Measurements from ENCODE around the gene CEP85L. TPM values are rescaled to one million over a fixed set of nuclear protein-coding genes. Genes with fewer than 3 reads are reported as not detected.
A peak's percentile ranks its signal among the peaks of the same experiment; 100 is the strongest.

Gene CEP85L
- total and polyA plus RNA-seq, 2 experiments from 2014 or later, result 9.1 to 10.1 TPM

DNA sequence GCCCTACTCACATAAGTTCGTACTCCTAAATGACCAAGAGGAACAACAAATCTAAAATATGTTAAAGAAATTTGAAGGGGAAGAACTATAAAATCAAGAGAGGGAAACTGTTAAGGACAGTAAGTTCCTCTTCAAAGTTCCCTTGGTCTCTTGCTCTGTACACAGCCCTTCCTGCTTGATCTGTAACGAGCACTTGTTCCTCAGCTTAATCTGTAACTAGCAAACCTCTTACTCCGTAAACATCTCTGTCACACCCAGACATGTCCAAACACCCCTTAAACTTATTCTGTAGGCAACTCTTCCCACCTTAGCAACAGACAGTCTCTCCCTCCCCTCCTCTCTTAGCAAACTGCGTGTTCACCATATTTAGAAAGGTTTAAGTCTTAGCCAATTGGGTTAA is 73.4 kb downstream of the CEP85L start (continued):
- no peak for TF ChIP-seq ZNF331 (CRISPR knock-in tag; IDR thresholded peaks at IDR 0.05; ENCODE audit: low read depth)
- TF ChIP-seq ETS1 (IDR thresholded peaks at IDR 0.05), result no peak
- no peak for TF ChIP-seq NANOG (IDR thresholded peaks at IDR 0.05; ENCODE audit: borderline replicate concordance)
- TF ChIP-seq CREB1 (CRISPR knock-in tag; IDR thresholded peaks at IDR 0.05; ENCODE audit: low read depth), result no peak
- TF ChIP-seq JUNB (IDR thresholded peaks at IDR 0.05; ENCODE audit: unreplicated experiment), result no peak
- no peak for TF ChIP-seq REST (IDR thresholded peaks at IDR 0.05; ENCODE audit: unreplicated experiment)
- no peak for TF ChIP-seq EZH2phosphoT487 (IDR thresholded peaks at IDR 0.05; ENCODE audit: unreplicated experiment)

DNA sequence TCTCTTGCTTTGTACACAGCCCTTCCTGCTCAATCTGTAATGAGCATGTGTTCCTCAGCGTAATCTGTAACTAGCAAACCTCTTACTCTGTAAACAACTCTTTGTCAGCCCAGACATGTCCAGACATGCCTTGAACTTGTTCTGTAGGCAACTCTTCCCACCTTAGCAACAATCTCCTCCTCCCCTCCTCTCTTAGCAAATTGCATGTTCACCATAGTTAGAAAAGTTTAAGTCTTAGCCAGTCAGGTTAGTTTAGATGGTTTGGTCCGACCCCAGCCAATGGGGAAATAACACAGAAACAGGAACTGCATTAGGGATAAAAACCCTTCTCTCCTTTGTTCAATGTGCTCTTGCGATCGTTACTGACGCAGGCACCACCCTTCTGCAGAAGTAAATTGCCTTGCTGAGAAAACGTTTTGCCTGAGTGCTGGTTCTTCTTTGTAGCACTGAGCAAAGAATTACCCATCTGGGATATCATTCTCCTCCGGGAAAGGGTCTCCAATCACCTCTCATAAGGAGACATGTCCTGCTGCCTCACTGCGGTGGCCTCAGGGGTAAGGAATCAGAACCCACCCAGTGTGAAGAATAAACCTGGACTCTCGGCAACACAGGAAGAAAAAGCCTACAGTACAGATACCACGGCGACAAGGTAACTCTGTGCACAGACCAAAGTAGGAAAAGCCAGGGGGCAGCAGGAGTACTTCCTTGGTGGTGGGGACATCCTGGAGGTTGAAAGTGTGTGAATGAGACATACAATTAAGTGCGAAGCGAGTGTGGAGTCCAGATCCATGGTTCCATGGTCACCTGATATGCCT is 77.1 kb downstream of the CEP85L start:
- Histone ChIP-seq H3K27me3 (ENCODE audit: insufficient read depth) (no peaks in the 10 kb centered on the region), H3K36me3 (ENCODE audit: insufficient read depth) (peaks cover 33% of the 10 kb centered on the region), H3K4me1 (ENCODE audit: insufficient read depth) (no peaks in the 10 kb centered on the region), H4K20me1 (replicated peaks; ENCODE audit: insufficient read depth) (no peaks in the 10 kb centered on the region), H3K79me2 (replicated peaks; ENCODE audit: insufficient read depth) (peaks cover 5% of the 10 kb centered on the region; the same call in 1 of the 2 replicates), H2AFZ (no peak overlapping the region), H3K4me3 (no peak overlapping the region), H3K9me2 (ENCODE audit: insufficient read depth) (no peaks in the 10 kb centered on the region), H3K4me2 (no peak overlapping the region), H3F3A (replicated peaks; ENCODE audit: low read depth) (no peaks in the 10 kb centered on the region), H3K27ac (ENCODE audit: low read depth) (no peak overlapping the region)
- no peak for ATAC-seq
- Mint-ChIP-seq H3K9me3 (peaks cover 62% of the 10 kb centered on the region), H3K27ac (0 out of 2 replicates have a peak overlapping the region, but pooled peaks have one; percentile 10), H3K27me3 (ENCODE audit: insufficient read depth, low read depth, poor library complexity) (peaks cover 1% of the 10 kb centered on the region), H3K4me1 (no peaks in the 10 kb centered on the region), H3K4me3 (no peak overlapping the region), H3K36me3 (ENCODE audit: low read depth) (peaks cover 60% of the 10 kb centered on the region)
- peak; percentile 46 for DNase-seq (ENCODE audit: low spot score)
- TF ChIP-seq ZNF462 (CRISPR knock-in tag; IDR thresholded peaks at IDR 0.05), result no peak
- no peak for TF ChIP-seq CTCF (conservative IDR thresholded peaks at IDR 0.05; ENCODE audit: low read depth in 2 of 2)
- TF ChIP-seq ZNF331 (CRISPR knock-in tag; IDR thresholded peaks at IDR 0.05; ENCODE audit: low read depth), result no peak
- no peak for TF ChIP-seq ETS1 (IDR thresholded peaks at IDR 0.05)
- TF ChIP-seq JUNB (IDR thresholded peaks at IDR 0.05; ENCODE audit: unreplicated experiment), result no peak
